Liver (tissue), 9 donors: ENCODE results near the gene DESI1. TPM values are rescaled to one million over a fixed set of nuclear protein-coding genes. Genes with fewer than 3 reads are reported as not detected.

ENCODE experiments used
- DNase-seq: peaks from one replicate; pipeline ENCODE4 v3.0.0-alpha.2; 2017; ENCODE audit warnings: low spot score
- H3K27ac ChIP-seq, 2 donors: one replicate each; pipeline ENCODE4 v1.7.0; 2013; ENCODE audit warnings: inconsistent platforms in 2 of 2, low read length in 2 of 2, control low read depth in 1 of 2, low read depth in 1 of 2, mild to moderate bottlenecking in 1 of 2
- H3K27me3 ChIP-seq, 4 donors: one replicate each; pipeline versions ENCODE4 v1.6.1 to v1.7.0; 2013; ENCODE audit warnings: low read length in 3 of 4, inconsistent platforms in 1 of 4, mild to moderate bottlenecking in 1 of 4, moderate library complexity in 1 of 4; ENCODE audit not compliant: control insufficient read depth in 4 of 4, insufficient read depth in 4 of 4
- H3K36me3 ChIP-seq, 4 donors: one replicate each; pipeline versions ENCODE4 v1.6.1 to v1.7.0; 2013; ENCODE audit warnings: low read length in 3 of 4, mild to moderate bottlenecking in 3 of 4, low read depth in 1 of 4, moderate library complexity in 1 of 4; ENCODE audit not compliant: control insufficient read depth in 4 of 4, insufficient read depth in 3 of 4
- H3K4me1 ChIP-seq, 4 donors: one replicate each; pipeline versions ENCODE4 v1.6.1 to v1.7.0; 2013; ENCODE audit warnings: low read length in 3 of 4, mild to moderate bottlenecking in 3 of 4, moderate library complexity in 1 of 4; ENCODE audit not compliant: control insufficient read depth in 4 of 4, insufficient read depth in 4 of 4
- H3K4me3 ChIP-seq, 3 donors: one replicate each; pipeline versions ENCODE4 v1.6.1 to v1.7.0; 2013; ENCODE audit warnings: low read length in 3 of 3, control low read depth in 1 of 3, low read depth in 1 of 3, mild to moderate bottlenecking in 1 of 3
- H3K9ac ChIP-seq, 2 donors: one replicate each; pipeline ENCODE4 v1.7.0; 2013; ENCODE audit warnings: low read length in 2 of 2, mild to moderate bottlenecking in 2 of 2, moderate library complexity in 2 of 2, control low read depth in 1 of 2, low read depth in 1 of 2
- H3K9me3 ChIP-seq, 4 donors: one replicate each; pipeline versions ENCODE4 v1.6.1 to v1.7.0; 2013; ENCODE audit warnings: low read length in 3 of 4; ENCODE audit not compliant: control insufficient read depth in 4 of 4
- ATF3 ChIP-seq: IDR thresholded peaks from 2 replicates; pipeline ENCODE4 v1.6.1; 2016; ENCODE audit warnings: antibody characterized with exemption
- CTCF ChIP-seq: fragments of 150-350 bp; IDR thresholded peaks from 2 replicates; pipeline ENCODE4 v1.5.1; 2017; ENCODE audit warnings: improper control_type of control experiment, low read depth, low read length; ENCODE audit not compliant: missing input control
- FOXA2 ChIP-seq: IDR thresholded peaks from 2 replicates; pipeline ENCODE4 v1.6.1; 2016; ENCODE audit warnings: antibody characterized with exemption
- GABPA ChIP-seq, 2 donors: IDR thresholded peaks in 1 of 2; conservative IDR thresholded peaks in 1 of 2; 2 replicates each; pipeline ENCODE4 v1.6.1; 2016; ENCODE audit warnings: antibody characterized with exemption in 2 of 2, mild to moderate bottlenecking in 1 of 2, moderate library complexity in 1 of 2
- HNF4A ChIP-seq, 2 donors: conservative IDR thresholded peaks; 2 replicates each; pipeline ENCODE4 v1.6.1; 2016; ENCODE audit warnings: antibody characterized with exemption in 2 of 2, mild to moderate bottlenecking in 2 of 2
- JUND ChIP-seq, 2 donors: IDR thresholded peaks; 2 replicates each; pipeline ENCODE4 v1.6.1; 2016; ENCODE audit warnings: antibody characterized with exemption in 2 of 2
- NR2F2 ChIP-seq: IDR thresholded peaks from 2 replicates; pipeline ENCODE4 v1.6.1; 2016; ENCODE audit warnings: antibody characterized with exemption
- REST ChIP-seq: IDR thresholded peaks from 2 replicates; pipeline ENCODE4 v1.6.1; 2016; ENCODE audit warnings: antibody characterized with exemption, mild to moderate bottlenecking
- RXRA ChIP-seq, 2 donors: IDR thresholded peaks; 2 replicates each; pipeline ENCODE4 v1.6.1; 2017 to 2018; ENCODE audit warnings: antibody characterized with exemption in 2 of 2, mild to moderate bottlenecking in 1 of 2
- SP1 ChIP-seq: IDR thresholded peaks from 2 replicates; pipeline ENCODE4 v1.6.1; 2018; ENCODE audit warnings: antibody characterized with exemption, mild to moderate bottlenecking
- TAF1 ChIP-seq: conservative IDR thresholded peaks from 2 replicates; pipeline ENCODE4 v1.6.1; 2016; ENCODE audit warnings: antibody characterized with exemption, mild to moderate bottlenecking
- YY1 ChIP-seq: IDR thresholded peaks from 2 replicates; pipeline ENCODE4 v1.6.1; 2016; ENCODE audit warnings: antibody characterized with exemption, mild to moderate bottlenecking
- ZBTB33 ChIP-seq: IDR thresholded peaks from 2 replicates; pipeline ENCODE4 v1.6.1; 2016; ENCODE audit warnings: antibody characterized with exemption
- WGBS: extraction: QIAGEN DNeasy Blood & Tissue Kit; methylation state at CpG from one replicate; pipeline ENCODE4 v1.1.7; 2013; 5-methylcytosine and 5-hydroxymethylcytosine counted together
- polyA plus RNA-seq, 2 donors: library from polyadenylated mRNA; stranded (reverse) in 1 of 2; unstranded in 1 of 2; fragments of 200-250 nt in 1 of 2; fragments of >200 nt in 1 of 2; fragmentation: Nextera tagmentation in 1 of 2; extraction: Ambion mirVana in 1 of 2; gene quantifications; one replicate each; pipeline versions ENCODE4 v1.2.1 to v1.2.3, GENCODE V29; 2013 to 2015
- total RNA-seq, 2 donors: library from RNA; depleted of rRNA; stranded (reverse); fragments of >200 nt; gene quantifications; one replicate each; pipeline ENCODE4 v1.2.3, GENCODE V29; 2014
- donor health status: healthy.
- donor health status: healthy.
- donor health status: healthy.
- donor health status: healthy.
- donor health status: healthy.

The DESI1 gene
- total and polyA plus RNA-seq, 4 donors = 16.4 to 102 (median 40.6) TPM

GRCh38 chr22:41584881-41585280, 36.0 kb downstream of the DESI1 start:
- Histone ChIP-seq H3K27me3 (no peaks in the 10 kb centered on the region), H3K4me1 (peaks cover 8 to 24% (median 17%) of the 10 kb centered on the region in 4 donors), H3K9me3 (no peaks in the 10 kb centered on the region), H3K4me3 (no peak overlapping the region), H3K27ac (no peak overlapping the region), H3K36me3 (peaks cover 4 to 26% (median 16%) of the 10 kb centered on the region in 4 donors), H3K9ac (no peak overlapping the region)
- TF ChIP-seq ZBTB33 (no peak), TAF1 (no peak), GABPA (IDR thresholded peaks at IDR 0.05 in 1 of 2, conservative IDR thresholded peaks at IDR 0.05 in 1 of 2) (no peak), NR2F2 (no peak), YY1 (no peak)
- no peak for DNase-seq
- 98% methylated on average over 6 of the region's 6 CpGs for WGBS

- peaks cover 0 to 4% (median 4%) of the 10 kb centered on the region in 4 donors for H3K4me1 ChIP-seq
- WGBS = 88% methylated on average over 8 of the region's 8 CpGs
- H3K9me3 ChIP-seq = no peaks in the 10 kb centered on the region
- DNase-seq = no peak
- TF ChIP-seq JUND (IDR thresholded peaks at IDR 0.05) = no peak
- no peak overlapping the region for H3K9ac ChIP-seq
- no peak overlapping the region for H3K27ac ChIP-seq
- no peak overlapping the region for H3K4me3 ChIP-seq
- H3K27me3 ChIP-seq = no peaks in the 10 kb centered on the region
- H3K36me3 ChIP-seq = peaks cover 10 to 31% (median 26%) of the 10 kb centered on the region in 4 donors
Observed at GRCh38 chr22:41582694-41583093, 38.1 kb downstream of the DESI1 start.

GRCh38 chr22:41579997-41580355, 40.9 kb downstream of the DESI1 start:
- H3K27me3 ChIP-seq = no peaks in the 10 kb centered on the region
- TF ChIP-seq SP1 (no peak), ZBTB33 (no peak), CTCF (no peak), HNF4A (conservative IDR thresholded peaks at IDR 0.05) (no peak), TAF1 (no peak), ATF3 (no peak), FOXA2 (no peak), NR2F2 (no peak), YY1 (no peak), REST (no peak), RXRA (IDR thresholded peaks at IDR 0.05) (no peak)
- no peak overlapping the region for H3K4me3 ChIP-seq
- peaks cover 10 to 37% (median 28%) of the 10 kb centered on the region in 4 donors for H3K36me3 ChIP-seq
- H3K4me1 ChIP-seq = no peaks in the 10 kb centered on the region
- no peak for DNase-seq
- 88% methylated on average over 6 of the region's 6 CpGs for WGBS
- no peaks in the 10 kb centered on the region for H3K9me3 ChIP-seq
- no peak overlapping the region for H3K27ac ChIP-seq
- no peak overlapping the region for H3K9ac ChIP-seq
